GM13977 (cell line): Measurements from ENCODE around the gene RPL38.

ENCODE experiments used
- DNase-seq: peaks from one replicate; pipeline ENCODE4 v3.0.0; 2012; ENCODE audit warnings: low spot score
- in situ Hi-C: fragments of 300-500 bp; cut with MboI; formaldehyde crosslinking; loops from one replicate; pipeline ENCODE4 v1.12.0; 2022; ENCODE audit warnings: low sequenced_read_pairs, low pct_unique_long_range_greater_than_20kb, mixed read lengths, inconsistent platforms; ENCODE audit not compliant: unreplicated experiment
- TF ChIP-seq, protein P1 (sequence below): IDR thresholded peaks from 2 replicates; pipeline ENCODE4 v1.5.1; 2012; ENCODE audit warnings: mild to moderate bottlenecking, control low read depth; ENCODE audit not compliant: insufficient read depth; ENCODE audit errors: extremely low read depth, missing control alignments

Gene RPL38

DNA sequence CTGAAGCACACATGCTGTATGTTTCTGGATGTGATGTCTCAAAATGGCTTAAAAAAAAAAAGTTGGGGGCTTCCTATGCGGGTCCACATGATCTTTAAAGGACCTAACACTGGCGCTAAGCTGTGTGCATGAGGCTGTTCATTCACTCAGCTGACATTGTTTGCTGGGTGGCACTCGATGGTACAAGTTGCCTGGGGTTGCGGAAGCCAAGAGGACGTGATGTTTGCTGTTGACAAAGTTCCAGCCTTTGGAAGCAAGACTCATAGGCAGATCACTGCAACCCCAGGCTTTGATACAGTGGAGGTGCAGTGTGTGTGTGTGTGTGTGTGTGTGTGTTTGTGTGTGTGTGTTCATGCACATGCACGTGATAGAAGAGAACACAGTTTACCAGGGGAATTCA is 41.1 kb downstream of the RPL38 start:
- in situ Hi-C loops = no loop called here
- TF ChIP-seq, protein P1, sequence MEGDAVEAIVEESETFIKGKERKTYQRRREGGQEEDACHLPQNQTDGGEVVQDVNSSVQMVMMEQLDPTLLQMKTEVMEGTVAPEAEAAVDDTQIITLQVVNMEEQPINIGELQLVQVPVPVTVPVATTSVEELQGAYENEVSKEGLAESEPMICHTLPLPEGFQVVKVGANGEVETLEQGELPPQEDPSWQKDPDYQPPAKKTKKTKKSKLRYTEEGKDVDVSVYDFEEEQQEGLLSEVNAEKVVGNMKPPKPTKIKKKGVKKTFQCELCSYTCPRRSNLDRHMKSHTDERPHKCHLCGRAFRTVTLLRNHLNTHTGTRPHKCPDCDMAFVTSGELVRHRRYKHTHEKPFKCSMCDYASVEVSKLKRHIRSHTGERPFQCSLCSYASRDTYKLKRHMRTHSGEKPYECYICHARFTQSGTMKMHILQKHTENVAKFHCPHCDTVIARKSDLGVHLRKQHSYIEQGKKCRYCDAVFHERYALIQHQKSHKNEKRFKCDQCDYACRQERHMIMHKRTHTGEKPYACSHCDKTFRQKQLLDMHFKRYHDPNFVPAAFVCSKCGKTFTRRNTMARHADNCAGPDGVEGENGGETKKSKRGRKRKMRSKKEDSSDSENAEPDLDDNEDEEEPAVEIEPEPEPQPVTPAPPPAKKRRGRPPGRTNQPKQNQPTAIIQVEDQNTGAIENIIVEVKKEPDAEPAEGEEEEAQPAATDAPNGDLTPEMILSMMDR = no peak
- no peak for DNase-seq

DNA sequence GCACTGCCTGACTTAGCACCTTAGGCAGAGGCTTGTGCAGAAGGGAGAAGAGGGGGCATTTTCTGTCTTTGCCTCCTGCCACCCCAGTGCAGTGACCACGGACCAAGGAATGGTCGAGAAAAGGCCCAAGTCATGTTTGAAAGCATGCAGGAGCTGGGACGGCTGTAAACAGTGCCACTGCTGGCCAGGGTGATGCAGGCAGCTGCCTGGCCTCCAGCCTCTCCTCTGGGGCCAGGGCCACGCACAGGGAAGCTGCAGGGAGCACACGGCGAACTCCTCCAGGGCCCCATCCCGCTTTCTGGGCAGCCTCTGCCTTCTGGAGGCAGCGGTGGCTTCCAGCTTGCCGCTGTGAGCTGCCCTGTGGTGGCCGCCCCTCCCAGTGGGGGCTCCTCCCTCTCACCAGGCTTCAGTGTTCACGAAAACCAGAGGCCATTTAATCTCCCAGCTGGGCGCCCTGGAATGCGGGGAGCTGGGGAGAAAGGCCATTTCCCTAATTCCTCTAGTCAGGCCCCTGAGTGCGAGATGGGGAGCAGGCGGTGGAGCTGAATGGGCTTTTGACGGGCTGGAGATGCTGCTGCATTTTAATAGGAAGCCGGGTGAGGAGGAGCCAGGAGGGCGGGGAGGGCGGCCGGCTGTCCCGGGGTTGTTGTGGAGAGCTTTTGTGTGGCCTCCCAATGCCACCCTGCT is 41.8 kb downstream of the RPL38 start:
- no peak for DNase-seq
- in situ Hi-C loops = no loop called here
- TF ChIP-seq, protein P1 = no peak

DNA sequence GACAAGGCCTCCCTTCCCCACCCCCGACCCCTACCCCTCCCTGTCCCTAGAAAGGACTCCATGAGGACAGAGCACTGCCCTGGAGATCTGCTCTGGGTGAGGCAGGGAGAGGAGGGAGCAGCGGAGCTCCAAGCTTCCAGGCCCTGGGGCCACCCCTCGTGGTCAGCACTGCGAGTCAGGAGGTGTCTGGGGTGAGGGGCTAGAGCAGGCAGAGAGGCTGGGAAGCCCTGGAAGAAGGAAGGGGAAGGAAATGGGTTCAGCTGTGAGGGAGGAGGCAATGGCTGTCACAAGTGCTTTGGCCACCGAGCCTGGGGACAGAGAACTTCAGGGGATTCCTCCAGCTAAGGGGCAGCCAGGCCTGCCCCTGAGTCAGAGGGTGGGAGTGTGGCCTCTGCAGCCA is 42.4 kb downstream of the RPL38 start:
- in situ Hi-C loops = no loop called here
- DNase-seq = no peak
- TF ChIP-seq, protein P1 = no peak

DNA sequence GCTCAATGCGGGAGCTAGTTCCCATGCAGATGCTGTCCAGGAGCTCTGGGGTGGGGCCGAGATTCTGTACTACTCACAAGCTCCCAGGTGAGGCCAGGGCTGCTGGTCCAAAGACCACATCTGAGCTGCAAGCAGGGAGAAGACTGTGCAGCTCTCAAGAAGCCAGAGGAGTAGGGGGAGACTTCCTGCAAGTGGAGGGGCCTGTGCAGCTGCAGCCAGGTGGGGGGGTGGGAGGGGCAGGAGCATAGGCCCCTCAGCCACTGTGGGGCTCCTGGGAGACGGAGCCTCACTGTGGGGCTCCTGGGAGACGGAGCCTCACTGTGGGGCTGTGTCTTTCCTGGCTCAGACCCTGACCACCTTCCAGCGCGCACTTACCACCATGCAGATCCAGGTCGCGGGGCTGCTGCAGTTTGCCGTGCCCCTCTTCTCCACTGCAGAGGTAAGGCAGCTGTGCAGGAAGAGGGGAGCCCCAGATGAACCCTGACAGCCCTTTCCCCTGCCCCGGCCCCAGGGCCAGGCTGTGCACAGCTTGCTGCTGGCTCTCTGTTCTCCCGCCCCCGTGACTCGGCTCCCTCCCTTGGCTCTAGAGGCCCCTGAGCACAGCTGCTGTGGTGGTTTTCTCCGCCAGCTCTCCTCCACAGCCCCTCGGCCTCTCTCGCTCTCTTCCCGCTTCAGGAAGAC is 46.3 kb downstream of the RPL38 start:
- TF ChIP-seq, protein P1 = no peak
- in situ Hi-C loops = no loop called here
- no peak for DNase-seq

DNA sequence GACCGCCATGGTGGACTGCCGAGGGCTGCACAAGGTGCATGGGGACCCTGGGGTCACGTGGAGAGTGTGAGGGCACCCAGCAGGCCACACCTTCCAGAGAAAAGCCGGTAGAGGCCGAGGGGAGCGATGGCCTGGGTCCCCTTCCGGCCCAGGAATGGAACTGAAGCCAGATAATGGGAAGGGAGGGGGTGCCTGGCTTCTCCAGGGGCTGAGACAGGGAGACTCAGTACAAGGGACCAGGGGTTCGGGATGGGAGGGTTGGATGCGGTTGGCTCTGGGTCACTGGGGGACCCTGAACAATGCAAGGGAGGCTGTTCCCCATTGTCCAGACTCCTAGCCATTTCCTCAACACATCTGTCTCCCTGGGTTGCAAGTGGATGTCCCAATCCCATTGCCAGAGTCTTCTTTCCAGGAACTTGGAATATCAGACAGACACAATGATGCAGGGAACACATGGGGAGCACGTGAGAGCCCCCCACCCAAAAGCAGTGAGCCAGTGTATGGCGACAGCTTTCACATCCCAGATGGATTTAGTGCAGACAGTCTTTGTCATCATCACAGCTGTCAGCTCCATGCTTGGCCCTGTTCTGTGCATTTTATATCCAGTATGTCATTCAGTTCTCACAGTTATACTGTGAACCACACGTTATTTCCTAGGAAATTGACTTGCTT is 47.0 kb downstream of the RPL38 start:
- in situ Hi-C loops = no loop called here
- TF ChIP-seq, protein P1 = no peak
- no peak for DNase-seq

DNA sequence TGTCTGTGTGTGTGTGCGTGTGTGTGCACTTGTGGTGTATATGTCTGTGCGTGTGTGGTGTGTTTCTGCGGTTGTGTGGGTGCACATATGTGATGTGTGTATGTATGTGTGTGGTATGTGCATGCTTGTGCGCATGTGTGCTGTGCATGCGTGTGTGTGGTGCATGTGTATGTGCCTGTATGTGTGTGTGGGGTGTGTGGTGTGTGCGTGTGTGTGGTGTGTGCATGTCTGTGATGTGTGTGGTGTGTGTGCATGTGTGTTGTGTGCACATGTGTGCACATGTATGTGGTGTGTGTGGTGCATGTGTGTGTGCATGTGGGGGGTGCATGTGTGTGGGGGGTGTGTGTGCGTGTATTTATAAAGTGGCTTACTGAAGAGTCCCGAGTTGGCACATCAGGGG is 47.6 kb downstream of the RPL38 start:
- DNase-seq = no peak
- TF ChIP-seq, protein P1 = no peak
- in situ Hi-C loops = no loop called here
